GM21529 (cell line): ENCODE results near the gene DDX41.
A peak's percentile ranks its signal among the peaks of the same experiment; 100 is the strongest.

ENCODE experiments used
- ATAC-seq: cut with Tn5 transposase; IDR thresholded peaks from one replicate; pipeline ENCODE4 v1.9.1; 2021; ENCODE audit not compliant: unreplicated experiment

Gene DDX41

GRCh38 chr5:177484902-177485549 lies 31.7 kb downstream of the DDX41 start:
- no peak for ATAC-seq

GRCh38 chr5:177483994-177484901 lies 32.5 kb downstream of the DDX41 start:
- ATAC-seq = no peak

GRCh38 chr5:177483042-177483441 lies 33.7 kb downstream of the DDX41 start:
- no peak for ATAC-seq

GRCh38 chr5:177482359-177482795 lies 34.4 kb downstream of the DDX41 start:
- no peak for ATAC-seq

GRCh38 chr5:177479774-177480173 lies 37.0 kb downstream of the DDX41 start:
- ATAC-seq = no peak

- ATAC-seq = no peak
Observed at GRCh38 chr5:177478711-177479646, 37.8 kb downstream of the DDX41 start.

GRCh38 chr5:177477701-177478477 lies 38.9 kb downstream of the DDX41 start:
- no peak for ATAC-seq

- ATAC-seq = no peak
Observed at GRCh38 chr5:177476531-177477233, 40.1 kb downstream of the DDX41 start.

GRCh38 chr5:177475563-177476427 lies 41.0 kb downstream of the DDX41 start:
- ATAC-seq = no peak

- no peak for ATAC-seq
Observed at GRCh38 chr5:177474846-177475562, 41.8 kb downstream of the DDX41 start.

GRCh38 chr5:177474002-177474476 lies 42.7 kb downstream of the DDX41 start:
- ATAC-seq = no peak

- peak; percentile 39 for ATAC-seq
Observed at GRCh38 chr5:177473443-177474001, 43.2 kb downstream of the DDX41 start, which contains the start of gene DBN1. Gene DBN1 (minus strand): TSS chr5:177473634. CDS start chr5:177473521, 113 bp downstream.

- peak; percentile 39 for ATAC-seq
Observed at GRCh38 chr5:177472460-177473442, 44.0 kb downstream of the DDX41 start.

- ATAC-seq = no peak
Observed at GRCh38 chr5:177471610-177472356, 45.0 kb downstream of the DDX41 start.

GRCh38 chr5:177470759-177471536 lies 45.8 kb downstream of the DDX41 start:
- no peak for ATAC-seq
